Right kidney (tissue), 1 donor: ENCODE results near the gene MYADM.

Experiments used
- DNase-seq: peaks from one replicate; pipeline ENCODE4 v3.0.0-alpha.2; 2016

MYADM gene

DNA sequence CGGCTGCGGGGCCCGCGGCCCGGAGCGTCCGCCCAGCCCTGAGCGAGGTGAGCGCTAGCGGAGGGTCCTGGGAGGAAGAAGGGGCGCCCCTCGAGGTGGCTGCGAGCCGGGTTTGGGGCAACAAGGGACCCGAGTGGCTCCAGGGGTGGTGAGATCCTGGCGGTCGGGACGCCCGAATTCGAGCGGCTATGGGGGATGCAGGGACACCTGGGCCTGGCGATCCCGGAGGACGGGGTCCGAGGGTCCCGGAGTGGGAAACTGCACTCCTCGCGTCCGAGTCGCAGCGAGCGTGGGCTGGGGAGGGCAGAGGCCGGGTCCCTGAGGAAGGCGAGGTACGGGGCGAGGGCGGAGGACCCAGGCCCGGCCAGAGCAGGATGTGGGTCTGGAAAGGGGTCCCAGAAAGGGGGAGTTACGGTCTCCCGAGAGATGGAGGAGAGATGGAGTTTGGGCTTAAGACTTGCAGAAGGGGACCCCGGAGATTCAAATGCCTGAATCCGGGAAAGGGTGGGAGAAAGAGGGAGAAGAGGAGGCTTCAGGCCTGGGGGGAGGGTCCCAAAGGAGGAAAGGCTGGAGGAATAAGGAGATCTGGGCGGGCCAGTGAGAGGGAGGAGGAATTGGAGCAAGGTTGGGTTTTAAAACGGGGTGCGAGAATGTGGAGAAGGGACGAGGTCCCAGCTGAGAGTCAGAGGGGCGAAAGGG lies 41.9 kb downstream of the MYADM start:
- DNase-seq, result no peak

DNA sequence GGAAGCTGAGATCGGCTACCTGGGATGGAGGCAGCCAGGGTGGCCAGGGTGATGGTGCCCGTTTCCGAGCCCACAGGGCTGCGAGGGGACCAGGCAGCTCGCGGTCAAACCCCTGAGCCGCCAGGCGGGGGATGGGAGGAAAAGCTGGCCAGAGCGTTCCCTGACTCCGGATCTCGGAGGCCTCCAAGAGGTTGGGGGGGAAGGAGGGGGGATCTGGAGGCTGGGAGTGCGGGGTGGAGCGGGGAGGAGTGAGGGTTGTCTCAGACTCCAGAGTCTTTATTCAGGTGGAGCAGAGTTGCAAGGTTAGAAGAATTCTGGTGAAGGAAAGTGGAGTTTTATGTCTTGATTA lies 42.5 kb downstream of the MYADM start:
- DNase-seq, result no peak

DNA sequence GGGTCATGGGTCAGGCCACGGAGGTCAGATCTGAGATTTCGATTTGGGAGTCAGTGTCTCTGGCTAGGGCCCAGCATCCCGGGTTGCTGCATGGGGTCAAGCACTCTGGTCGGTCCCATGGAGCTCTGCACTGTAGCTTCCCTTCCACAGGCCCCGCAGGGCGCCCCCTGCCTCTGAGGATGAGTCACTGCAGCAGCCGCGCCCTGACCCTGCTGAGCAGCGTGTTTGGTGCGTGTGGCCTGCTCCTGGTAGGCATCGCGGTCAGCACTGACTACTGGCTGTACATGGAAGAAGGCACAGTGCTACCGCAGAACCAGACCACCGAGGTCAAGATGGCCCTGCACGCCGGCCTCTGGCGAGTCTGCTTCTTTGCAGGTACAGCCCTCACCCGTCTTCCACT lies 45.0 kb downstream of the MYADM start:
- DNase-seq, result no peak

GRCh38 chr19:53915000-53915399 lies 47.3 kb downstream of the MYADM start:
- no peak for DNase-seq

DNA sequence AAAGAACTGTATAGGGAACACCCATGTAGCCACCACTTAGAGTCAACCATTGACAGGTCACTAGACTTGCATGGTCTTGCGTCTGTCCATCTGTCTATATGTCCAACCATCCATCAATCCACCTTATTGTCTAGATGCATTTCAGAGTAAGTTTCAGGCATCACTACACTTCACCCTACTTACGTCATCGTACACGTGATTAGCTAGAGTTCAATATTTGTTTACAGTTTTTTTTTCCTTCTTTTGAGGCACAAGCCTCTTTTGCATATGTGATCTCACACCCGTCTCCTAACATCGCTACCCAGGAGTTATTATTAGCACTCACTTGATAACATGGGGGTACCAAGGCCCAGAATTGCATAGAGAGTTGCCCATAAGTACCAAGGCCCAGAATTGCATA lies 48.3 kb downstream of the MYADM start:
- DNase-seq, result no peak

- no peak for DNase-seq
Measured at GRCh38 chr19:53917356-53917755, 49.7 kb downstream of the MYADM start.
